GM12864 (cell line): ENCODE measurements around the gene TBX4.

ENCODE experiments used
- DNase-seq: peaks from one replicate; pipeline ENCODE4 v3.0.0-alpha.2; 2011; ENCODE audit warnings: low read depth
- H3K4me3 ChIP-seq: 2 replicates; pipeline ENCODE4 v1.5.1; 2011; ENCODE audit warnings: mild to moderate bottlenecking, low read depth, low read length, control low read depth
- CTCF ChIP-seq: IDR thresholded peaks from 2 replicates; pipeline ENCODE4 v1.5.1; 2011; ENCODE audit warnings: low read depth, mild to moderate bottlenecking, moderate library complexity, low read length, control low read depth, inconsistent platforms; ENCODE audit errors: missing control alignments

TBX4 gene

GRCh38 chr17:61405686-61406536 lies 46.3 kb upstream of the TBX4 start:
- no peak overlapping the region for H3K4me3 ChIP-seq
- no peak for TF ChIP-seq CTCF
- no peak for DNase-seq

- DNase-seq, result no peak
- no peak overlapping the region for H3K4me3 ChIP-seq
- TF ChIP-seq CTCF, result no peak
Measured at GRCh38 chr17:61406537-61406845, 45.7 kb upstream of the TBX4 start.

GRCh38 chr17:61406971-61407911 lies 45.0 kb upstream of the TBX4 start:
- TF ChIP-seq CTCF, result no peak
- no peak for DNase-seq
- H3K4me3 ChIP-seq, result no peak overlapping the region

- no peak for DNase-seq
- no peak overlapping the region for H3K4me3 ChIP-seq
- no peak for TF ChIP-seq CTCF
Measured at GRCh38 chr17:61408151-61409041, 43.8 kb upstream of the TBX4 start.

GRCh38 chr17:61409301-61410112 lies 42.7 kb upstream of the TBX4 start:
- TF ChIP-seq CTCF, result peak; percentile 52
- peak overlapping the region; percentile 41 for H3K4me3 ChIP-seq
- no peak for DNase-seq
